MCF 10A (cell line): Measurements from ENCODE around the gene TSR3. TPM values are rescaled to one million over a fixed set of nuclear protein-coding genes. Genes with fewer than 3 reads are reported as not detected.

Experiments used
- total RNA-seq: library from RNA; stranded (reverse); gene quantifications from 2 replicates; pipeline ENCODE4 v1.2.3, GENCODE V29; 2022

The TSR3 gene
- total RNA-seq, 1 experiment from 2014 or later, result 49.6 TPM

Other genes starting within 250 kb of the TSR3 start
- not detected in 2 replicates for gene CACNA1H, start 198.8 kb downstream of the TSR3 start, total RNA-seq
- gene TPSG1, start 126.6 kb downstream of the TSR3 start, total RNA-seq, result not detected in 2 replicates
- not detected in 2 replicates for gene TPSB2, start 121.7 kb downstream of the TSR3 start, total RNA-seq
- gene TPSAB1, start 111.2 kb downstream of the TSR3 start, total RNA-seq, result not detected in 2 replicates
- gene TPSD1, start 95.8 kb downstream of the TSR3 start, total RNA-seq, result not detected in 2 replicates
- 163 and 172 TPM in 2 replicates for gene UBE2I, start 42.2 kb downstream of the TSR3 start, total RNA-seq
- 0.49 and 0.75 TPM in 2 replicates for gene BAIAP3, start 18.2 kb downstream of the TSR3 start, total RNA-seq
- 37.6 and 41.6 TPM in 2 replicates for gene GNPTG, start 53 bp upstream of the TSR3 start, total RNA-seq
- 12.3 and 13.4 TPM in 2 replicates for gene UNKL, start 62.8 kb upstream of the TSR3 start, total RNA-seq
- 19.1 and 21.4 TPM in 2 replicates for gene UQCC4, start 68.9 kb upstream of the TSR3 start, total RNA-seq
- gene PERCC1, start 79.2 kb upstream of the TSR3 start, total RNA-seq, result not detected in 2 replicates
- 0.28 and 1.2 TPM in 2 replicates for gene CCDC154, start 92.7 kb upstream of the TSR3 start, total RNA-seq
- 60.0 and 69.5 TPM in 2 replicates for gene CLCN7, start 123.2 kb upstream of the TSR3 start, total RNA-seq
- gene PTX4, start 137.1 kb upstream of the TSR3 start, total RNA-seq, result not detected in 2 replicates
- 27.7 and 31.3 TPM in 2 replicates for gene TELO2, start 141.5 kb upstream of the TSR3 start, total RNA-seq
- not detected in 2 replicates for gene TMEM204, start 181.8 kb upstream of the TSR3 start, total RNA-seq